Anterior cingulate cortex (tissue), 58 donors: ENCODE data around the gene TPCN2.

Experiments used
- DNase-seq, 58 donors: peaks; one replicate each; lab custom pipeline; 2025; lab: John Stamatoyannopoulos, UW

TPCN2 gene

DNA sequence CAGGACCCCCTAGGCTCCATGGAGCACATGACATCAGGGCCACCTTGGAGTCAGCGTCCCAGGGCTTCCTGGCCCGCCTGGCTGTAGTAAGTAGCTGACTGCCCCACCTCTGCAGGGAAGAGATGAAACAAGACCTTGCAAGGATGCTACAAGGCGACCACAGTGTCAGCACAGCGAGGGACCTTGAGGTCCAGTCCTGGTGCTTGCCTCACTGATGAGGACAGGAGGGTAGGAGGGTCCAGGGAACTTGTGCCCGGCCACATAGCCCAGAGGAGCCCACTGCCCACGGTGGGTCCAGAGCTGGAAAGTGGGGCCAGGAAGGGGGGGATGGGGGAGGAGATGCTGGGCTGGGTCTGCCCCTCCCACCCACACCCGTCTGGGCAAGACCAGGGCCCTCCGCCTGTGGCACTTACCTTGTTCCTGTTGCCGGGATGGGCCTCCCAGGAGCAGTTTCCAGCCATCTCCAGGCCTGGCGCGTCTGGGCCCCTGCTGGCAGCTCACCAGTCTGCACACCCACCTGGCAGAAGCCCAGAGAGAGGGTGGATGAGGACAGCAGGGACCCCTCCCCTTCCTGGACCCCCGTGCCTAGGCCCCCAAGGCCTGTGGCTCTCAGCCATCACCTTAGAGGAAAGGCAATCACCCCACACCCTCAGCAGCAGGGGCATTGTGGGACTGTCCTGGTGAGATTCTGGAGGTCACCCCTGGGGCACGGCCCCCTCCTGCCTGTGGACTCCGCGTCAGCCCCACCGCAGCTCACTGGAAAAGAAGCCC lies 39.1 kb upstream of the TPCN2 start:
- DNase-seq, result no peak

DNA sequence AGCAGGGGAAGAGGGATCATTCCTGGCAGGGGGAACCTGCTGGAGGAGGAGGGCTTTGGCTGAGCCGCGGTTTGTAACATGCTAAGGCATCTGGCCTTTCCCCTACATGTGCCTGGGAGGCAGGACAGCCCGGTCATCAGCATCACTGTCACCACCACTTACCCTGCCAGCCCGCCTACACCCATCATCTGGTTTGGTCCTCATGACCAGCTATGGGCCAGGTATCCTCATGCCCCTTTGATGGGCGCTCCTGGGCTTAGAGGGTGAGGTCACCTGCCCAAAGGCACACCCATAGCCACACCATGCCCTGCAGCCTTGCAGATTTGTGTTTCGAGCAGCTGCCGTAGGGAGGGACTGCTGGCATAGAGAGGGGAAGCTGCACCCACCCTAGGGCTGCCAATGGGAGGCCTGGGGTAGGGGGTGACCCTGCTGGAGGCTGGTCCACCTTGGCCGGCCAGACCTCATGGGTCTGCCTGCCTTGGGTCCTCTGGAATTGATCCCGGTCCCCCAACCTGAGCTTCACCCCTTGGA lies 38.3 kb upstream of the TPCN2 start:
- no peak for DNase-seq

DNA sequence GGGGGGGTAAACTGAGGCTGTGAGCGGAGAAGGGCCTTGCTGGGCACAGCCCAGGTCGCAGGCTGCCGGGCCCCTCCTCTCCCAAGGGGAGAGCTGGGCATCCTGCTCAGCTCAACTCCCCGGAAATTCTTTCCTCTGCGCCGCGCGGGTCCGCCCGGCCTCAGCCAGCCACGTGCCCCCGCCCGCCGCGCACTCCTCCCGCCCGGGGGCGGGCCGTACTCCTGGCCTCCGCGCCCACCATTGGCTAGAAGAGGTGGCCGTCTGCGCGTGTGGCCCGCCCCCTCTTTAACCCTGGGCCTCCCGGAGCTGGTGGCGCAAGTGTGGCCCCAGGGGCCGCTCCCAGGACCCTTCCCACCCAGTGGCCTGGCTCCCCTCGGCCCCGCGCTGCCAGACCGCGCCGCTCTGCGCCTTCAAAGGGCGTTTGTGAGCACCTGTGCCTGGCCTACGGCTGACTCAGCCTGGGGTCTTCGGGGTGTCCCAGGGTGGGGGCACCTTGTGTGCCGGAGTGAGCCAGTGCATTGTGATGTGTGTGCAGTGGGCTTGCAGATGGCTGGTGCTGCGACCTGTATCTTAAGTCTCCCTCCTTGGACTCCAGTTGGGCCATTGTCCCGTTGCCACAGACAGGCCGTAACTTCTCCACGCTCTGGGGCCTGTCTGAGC lies 37.6 kb upstream of the TPCN2 start:
- peak in 34 of 58 donors; percentile 3 to 71 (median 32) for DNase-seq

DNA sequence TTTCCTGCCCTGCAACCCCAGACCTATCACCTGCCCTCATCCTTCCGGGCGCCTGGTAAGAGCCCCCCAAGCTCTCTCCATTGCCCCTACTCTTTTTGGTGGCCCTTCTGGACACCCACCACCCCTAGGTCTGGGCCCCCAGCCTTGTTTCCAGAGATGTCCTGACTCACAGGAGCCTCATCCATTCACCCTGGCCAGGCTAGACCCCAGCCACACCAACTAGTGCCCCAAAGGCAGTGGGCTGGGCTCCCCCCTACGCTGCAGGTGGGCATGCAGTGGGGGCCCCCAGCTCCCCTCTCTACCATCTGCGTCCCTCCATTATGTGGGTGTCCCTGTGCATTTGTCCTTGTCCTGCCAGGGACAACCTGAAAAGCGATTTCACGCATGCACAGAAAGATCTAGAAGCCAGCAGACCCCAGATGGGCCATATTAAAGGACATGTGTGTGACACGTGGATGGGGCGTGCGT lies 37.1 kb upstream of the TPCN2 start:
- no peak for DNase-seq

DNA sequence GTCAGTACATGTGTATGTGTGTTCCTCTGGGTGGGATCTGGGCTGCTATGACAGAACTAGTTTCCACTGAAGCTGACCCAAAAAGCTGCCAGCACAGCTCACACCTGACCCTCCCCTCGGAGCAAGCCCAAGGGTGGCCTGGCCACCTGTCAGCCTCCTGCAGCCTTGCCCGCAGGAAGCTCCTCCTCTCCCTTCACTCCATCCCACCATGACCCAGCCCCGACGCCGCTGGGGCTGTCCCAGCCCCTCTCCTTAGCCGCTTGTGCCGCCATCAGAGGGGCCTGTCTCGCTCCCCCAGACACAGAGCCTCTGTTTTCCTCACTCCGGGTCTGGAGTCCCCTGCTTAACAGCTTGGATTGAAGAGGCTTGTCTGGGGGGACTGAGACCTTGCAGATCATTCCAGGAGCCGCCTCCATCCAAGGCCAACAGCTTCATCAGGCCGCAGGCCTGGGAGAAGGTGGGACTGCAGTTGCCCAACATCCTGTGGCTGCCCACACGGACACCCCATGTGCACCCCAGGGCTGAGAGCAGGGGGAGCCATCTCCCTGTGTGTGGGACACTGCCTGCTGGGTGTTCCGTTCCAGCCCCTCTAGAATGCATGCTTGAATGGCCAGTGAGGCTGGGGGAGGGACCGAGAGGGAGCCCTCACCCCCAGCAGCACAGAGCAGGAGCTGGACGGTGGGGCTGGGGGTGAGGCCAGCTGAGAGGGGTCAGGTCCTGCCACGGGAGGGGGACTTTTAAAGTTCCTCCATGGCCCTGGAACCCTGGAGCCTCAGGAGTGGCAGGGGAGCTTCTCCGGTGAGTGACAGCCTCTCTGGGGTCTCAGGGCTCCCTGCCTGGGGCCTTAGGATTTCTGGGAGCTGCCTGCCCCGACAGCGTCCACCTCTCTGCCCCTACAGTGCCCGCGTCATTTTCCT lies 36.4 kb upstream of the TPCN2 start:
- no peak for DNase-seq

DNA sequence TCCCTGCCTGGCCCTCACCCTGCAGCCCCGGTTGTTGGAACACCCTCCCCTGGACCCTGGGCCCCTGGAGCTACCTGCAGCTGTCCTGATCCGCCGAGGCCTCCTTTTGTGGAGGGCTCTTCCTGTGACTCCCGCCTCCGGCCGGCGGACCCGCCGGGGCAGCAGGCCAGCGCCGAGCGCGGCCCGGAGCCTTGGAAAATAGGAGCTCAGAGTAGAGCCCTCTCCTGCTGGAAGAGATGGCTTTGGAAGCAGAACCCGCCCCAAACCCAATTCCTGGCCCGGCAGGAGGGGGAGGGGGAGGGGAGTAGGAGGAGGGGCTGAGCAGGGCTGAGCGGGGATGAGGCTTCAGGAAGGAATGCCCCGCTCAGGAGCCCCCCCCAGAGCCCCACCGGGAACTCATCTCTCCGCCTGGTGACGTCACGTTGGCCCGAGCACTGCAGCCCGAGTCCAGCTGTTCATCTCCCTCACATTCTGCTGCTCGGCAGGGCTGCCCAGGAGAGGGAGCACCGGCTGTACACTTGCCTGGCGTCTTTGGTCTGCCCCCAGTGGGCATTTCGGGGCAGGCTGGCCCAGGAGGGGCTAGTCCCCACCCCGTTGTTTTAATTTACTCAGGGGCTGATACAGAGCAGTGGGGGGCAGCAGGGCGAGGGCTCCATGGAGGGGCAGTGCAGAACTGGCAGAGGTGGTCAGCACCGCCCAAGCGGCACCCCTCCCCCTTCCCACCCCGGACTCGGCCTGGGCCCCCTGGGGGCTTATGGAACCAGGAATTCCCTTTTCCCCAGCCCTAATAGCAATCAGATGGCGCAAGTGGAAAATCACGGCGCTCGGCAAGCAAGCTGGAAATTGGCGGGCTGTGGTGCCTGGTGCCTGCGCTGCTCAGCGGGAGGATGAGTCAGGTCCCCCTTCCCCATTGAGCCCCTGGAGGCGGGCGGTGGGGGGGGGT lies 35.5 kb upstream of the TPCN2 start, which contains the start of gene MRGPRF:
Gene MRGPRF, minus strand, starts transcription at position 238 of the 943 bp plus-strand sequence. CDS start 3,345 bp downstream, outside the sequence.
- peak in 14 of 58 donors; percentile 12 to 37 (median 22) for DNase-seq

DNA sequence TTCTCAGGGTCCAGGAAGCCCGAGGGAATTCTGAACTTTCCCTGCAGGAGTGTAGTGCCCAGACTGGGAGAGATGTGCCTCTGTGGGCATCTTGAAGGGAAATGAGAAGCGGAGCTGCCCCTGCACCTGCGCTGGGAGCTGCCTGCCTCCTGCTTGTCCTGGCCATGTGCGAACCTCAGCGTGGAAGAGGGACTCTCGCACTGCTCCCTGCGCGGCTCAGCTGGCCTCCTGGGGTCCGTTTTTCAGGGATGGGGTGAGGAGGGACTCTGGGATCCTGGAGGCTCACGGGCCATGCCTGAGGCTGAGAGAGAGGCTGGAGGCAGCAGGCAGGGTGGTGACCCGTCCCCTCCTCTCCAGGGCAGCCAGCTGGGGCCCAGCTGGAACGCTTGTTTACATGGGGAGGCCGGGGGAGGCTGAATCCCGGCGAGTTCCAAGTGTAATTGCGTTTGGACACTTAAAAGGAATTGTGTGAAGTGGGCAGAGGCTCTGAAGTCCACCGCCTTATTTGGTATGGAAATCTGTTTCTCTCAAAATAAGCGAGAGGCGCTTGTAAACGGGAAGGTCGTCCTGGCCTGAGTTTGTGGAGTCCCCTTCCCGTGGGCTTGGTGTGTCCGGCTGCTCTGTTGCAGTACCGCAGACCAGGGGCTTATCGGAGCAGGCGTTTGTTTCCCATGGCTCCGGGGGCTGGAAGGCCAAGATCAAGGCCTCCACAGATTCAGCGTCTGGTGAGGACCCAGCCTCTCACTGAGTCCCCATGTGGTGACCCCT lies 34.5 kb upstream of the TPCN2 start:
- no peak for DNase-seq

DNA sequence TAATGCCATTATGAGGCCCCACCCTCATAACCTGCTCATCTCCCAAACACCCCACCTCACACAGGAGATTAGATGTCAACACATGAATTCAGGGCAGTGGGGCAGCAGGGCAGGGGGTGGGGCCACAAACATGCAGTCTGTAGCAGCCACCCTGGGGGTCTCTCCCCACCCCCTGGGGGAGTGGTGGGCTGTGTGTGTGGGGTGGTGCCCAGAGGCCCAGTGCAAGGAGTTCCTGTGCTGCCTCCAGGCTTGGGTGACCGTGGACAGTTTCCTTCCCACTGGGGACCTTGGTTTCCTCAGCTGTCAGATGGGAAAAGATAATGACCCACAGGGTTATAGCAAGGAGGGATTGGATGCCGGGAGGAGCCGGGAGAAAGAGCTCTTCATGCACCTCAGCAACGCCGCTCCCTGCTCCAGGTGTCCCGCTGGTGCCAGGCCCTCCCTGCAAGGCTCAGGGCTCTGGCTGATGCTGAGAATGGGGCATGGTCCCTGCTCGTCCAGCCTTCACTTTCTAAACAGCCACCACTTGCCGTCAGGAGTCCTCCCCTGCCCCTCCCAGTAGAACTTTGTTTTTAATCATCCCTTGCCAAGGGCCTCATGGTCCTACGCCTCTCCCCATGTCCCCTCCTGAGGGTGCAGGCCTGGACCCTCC lies 33.7 kb upstream of the TPCN2 start:
- no peak for DNase-seq

DNA sequence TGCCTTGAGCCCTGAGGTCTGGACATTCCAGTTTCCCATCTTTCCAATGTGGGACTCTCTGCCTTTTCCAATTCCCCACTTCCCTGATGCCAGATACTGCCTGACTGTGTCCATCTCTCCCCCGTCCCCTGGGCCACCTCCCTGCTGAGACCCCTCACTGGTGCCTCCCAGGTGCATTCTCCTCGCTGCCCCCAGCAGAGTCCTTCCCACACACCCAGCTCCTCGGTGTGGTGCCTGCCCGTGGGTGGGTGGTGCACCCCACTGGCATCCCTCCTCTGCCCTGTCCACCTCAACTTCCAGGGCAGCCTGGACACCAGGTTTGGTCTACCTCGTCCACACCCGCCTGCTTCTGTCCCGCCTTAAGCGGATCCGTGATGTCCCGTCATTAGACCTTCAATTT lies 30.8 kb upstream of the TPCN2 start:
- no peak for DNase-seq

DNA sequence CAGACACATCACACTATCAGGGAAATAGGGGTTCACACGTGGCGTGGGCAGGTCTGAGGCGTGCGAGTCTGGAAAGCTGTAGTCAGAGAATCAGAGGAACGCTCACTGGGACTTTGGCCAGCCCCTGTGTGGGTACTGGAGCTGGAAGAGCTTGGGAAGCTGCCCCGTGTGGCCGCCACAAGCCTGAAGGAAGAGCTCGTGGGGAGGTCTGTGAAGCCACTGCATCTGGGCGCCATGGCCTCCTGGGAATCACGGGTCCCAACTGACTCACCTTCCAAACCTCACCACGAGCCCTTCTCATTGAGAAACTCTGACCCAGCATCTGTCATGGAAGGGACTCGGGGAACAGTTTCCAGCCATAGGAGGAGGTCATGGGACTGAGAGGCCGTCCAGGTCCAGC lies 29.8 kb upstream of the TPCN2 start:
- peak in 2 of 58 donors; percentile 3 to 8 for DNase-seq

DNA sequence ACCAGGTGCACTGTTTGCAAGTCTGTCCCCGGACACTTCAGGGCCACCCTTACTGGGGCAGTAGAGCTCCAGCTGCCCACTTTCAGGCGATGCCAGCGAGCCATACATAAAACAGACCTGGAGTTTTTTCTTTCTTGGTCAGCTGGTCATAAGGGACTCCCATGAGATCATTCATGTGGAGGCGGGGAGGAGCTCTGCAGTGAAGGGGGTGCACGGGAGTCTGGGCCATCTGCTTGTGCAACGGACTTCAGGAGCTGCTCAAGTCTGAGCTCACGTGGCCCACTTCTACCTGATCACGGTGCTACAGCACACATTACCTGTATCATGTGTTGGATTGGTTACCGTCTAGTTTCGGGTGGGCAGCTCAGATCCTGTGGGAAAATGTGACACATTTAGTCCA lies 26.5 kb upstream of the TPCN2 start:
- no peak for DNase-seq

DNA sequence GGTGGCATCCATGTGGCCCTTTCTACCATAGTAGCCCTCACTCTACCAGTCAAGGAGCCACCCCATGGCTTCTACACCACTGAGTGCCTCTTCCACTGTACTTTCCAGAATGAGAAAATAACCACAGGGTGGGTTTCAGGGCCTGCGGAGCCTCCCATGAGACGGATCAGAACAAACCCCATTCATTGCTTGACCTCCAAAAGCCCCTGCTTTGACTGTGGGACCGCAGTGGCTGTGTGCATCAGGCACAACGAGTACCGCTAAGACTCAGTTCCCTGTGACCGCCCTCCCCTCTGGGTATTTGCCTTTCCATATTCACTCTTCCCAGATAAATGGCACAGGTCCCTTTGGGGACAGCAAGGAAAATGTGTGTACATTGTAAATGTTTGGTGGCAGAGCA lies 24.2 kb upstream of the TPCN2 start:
- DNase-seq, result no peak

DNA sequence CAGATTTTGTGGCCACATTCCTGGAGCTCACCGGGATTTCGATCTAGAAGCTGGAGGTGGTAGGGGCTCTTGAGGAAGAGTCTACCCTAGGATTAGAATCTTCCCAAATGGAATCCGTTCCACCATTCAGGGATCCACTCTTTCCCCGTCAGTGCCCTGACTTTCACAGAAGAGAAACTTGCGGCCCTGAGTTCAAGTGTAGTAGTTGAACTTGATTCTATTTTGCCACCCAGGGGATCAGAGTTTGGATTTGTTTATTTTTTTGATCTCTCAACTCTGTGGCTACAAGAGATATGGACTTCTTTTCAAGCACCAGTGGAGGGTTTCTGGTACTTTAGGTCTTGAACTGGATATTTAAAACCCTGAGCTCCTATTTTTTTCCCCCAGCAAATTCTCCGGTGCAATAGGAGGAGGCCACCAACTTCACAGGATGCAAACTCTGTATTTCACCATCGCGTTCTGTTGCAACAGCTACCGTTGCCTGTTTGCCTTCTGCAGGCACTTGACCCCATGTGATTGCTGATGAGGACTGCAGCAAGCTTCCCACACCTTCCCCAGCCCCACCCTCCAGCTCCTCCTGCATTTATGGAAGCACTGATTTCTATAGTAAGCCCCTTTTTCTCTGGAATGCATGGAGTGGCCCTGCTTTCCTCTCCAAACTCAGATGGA lies 20.9 kb upstream of the TPCN2 start:
- DNase-seq, result no peak

DNA sequence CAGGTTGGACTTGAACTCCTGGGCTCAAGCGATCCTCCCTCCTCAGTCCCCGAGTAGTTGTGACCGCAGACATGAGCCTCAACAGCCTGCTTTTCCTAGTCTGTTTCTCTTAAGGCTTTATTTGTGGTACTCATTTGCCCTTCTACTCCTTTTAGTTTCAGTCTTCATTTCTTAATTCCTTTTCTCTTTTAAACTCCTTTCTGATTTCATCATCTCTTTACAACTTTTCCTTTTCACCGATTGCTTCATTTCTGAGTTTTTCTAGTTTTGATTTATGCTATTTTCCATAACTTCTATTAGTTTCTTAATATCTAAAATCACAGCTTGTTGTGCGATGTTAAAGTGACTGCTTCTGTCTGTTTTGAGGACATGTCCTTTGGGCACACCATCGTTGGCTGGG lies 18.4 kb upstream of the TPCN2 start:
- DNase-seq, result no peak

DNA sequence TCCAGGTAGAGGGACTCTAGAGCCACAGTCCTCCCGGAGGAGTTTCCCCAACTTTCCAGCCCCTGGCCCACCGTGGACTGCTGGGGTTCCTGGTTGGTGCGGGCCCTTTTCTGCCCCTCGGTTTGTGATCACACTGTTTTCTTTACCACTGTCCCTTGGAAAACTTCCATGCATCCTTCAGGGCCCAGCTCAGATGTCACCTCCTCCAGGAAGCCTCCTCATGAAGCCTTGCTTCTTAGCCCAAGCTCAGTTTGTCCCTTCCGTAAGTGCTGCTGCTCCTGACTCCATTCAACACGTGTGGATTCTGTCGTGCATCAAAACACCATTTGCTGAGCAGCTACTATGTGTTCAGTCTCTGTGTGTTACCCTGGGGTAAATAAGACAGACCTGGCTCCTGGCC lies 15.9 kb upstream of the TPCN2 start:
- DNase-seq, result no peak

DNA sequence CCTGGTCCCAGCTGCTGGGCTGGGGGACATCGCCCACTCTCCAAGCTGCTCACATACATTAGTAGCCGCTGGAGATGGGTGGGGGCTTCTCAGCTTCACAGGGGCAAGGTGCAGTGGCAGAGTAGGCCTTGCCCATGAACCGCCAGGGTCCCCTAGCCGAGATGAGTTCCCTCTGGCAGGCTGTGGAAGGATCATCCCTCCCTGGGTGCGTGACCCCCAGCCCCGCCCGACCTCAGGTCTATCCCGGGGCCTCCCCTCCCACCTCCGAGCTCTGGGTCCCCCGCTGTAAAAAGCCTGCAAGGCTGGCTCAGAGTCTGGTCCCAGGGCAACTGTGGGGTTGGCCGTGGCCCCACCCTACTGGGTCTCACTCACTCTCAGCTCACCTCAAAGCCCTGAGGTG lies 15.3 kb upstream of the TPCN2 start:
- DNase-seq, result no peak

DNA sequence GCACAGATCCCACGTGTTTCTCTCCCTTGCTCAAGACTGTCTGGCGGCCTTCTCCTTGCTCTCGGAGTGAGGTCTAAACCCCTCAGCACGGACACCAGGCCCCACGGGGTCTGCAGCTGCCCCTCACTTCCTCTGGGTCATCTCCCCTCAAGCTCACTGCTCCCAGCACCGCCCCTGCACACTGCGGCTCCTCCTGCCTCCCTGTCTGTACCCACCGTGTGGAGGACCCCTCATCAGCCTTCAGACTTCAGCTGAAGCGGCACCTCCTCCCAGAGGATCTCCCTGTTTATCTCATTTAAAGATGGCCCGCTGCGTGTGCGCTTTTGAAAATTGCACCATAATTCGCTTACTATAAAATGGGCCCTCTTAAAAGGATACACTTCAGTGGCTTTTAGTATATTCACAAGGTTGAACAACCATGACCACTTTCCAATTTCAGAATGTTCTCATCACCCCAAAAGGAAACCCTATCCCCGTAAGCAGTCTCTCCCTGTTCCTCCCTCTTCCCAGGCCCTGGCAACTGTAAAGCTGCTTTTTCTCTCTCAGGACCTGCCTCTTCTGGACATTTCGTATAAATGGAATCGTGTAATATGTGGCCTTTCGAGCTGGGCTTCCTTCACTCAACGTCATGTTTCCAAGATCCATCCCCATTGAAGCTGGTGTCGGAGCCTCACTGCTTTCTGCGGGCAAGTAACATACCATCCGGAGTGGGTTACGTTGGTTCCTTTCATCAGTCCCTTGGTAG lies 14.4 kb upstream of the TPCN2 start:
- no peak for DNase-seq
